Loucy (cell line): ENCODE results near the gene UBQLN1.
"Not testable (repeated sequence)": the region's sequence is repeated elsewhere in the genome, so short reads cannot be mapped to it uniquely, and the experiment has no call there.

ENCODE experiments used
- H2AFZ ChIP-seq: fragments of 200-600 bp; sonication (generic); 2 replicates; pipeline ENCODE4 v1.6.0; 2016; ENCODE audit warnings: antibody characterized with exemption, mild to moderate bottlenecking, low read length, moderate library complexity
- H3F3A ChIP-seq: fragments of 200-600 bp; 2 replicates; pipeline ENCODE4 v1.6.0; 2016; ENCODE audit warnings: antibody characterized with exemption, low read depth, mild to moderate bottlenecking
- H3K27me3 ChIP-seq: fragments of 200-600 bp; sonication (generic); 2 replicates; pipeline ENCODE4 v1.6.1; 2014; ENCODE audit warnings: low read length, mild to moderate bottlenecking; ENCODE audit not compliant: insufficient read depth, poor library complexity, severe bottlenecking
- H3K36me3 ChIP-seq: fragments of 200-600 bp; sonication (generic); 2 replicates; pipeline ENCODE4 v1.6.1; 2016; ENCODE audit warnings: low read length; ENCODE audit not compliant: insufficient read depth
- H3K4me1 ChIP-seq: fragments of 200-600 bp; sonication (generic); 2 replicates; pipeline ENCODE4 v1.5.1; 2014; ENCODE audit warnings: low read length, mild to moderate bottlenecking; ENCODE audit not compliant: insufficient read depth, poor library complexity, severe bottlenecking
- H3K4me2 ChIP-seq: fragments of 200-600 bp; sonication (generic); 2 replicates; pipeline ENCODE4 v1.6.0; 2014; ENCODE audit warnings: antibody characterized with exemption, low read length, low read depth, mild to moderate bottlenecking; ENCODE audit not compliant: poor library complexity, severe bottlenecking
- H3K4me3 ChIP-seq: fragments of 200-600 bp; sonication (generic); 2 replicates; pipeline ENCODE4 v1.5.1; 2014; ENCODE audit warnings: low read length, mild to moderate bottlenecking, mixed read lengths; ENCODE audit not compliant: poor library complexity, severe bottlenecking
- H3K79me2 ChIP-seq: fragments of 200-600 bp; sonication (generic); 2 replicates; pipeline ENCODE4 v1.6.1; 2014; ENCODE audit warnings: low read length; ENCODE audit not compliant: insufficient read depth
- H3K9ac ChIP-seq: fragments of 200-600 bp; sonication (generic); 2 replicates; pipeline ENCODE4 v1.6.0; 2014; ENCODE audit warnings: mild to moderate bottlenecking, low read depth, low read length, moderate library complexity; ENCODE audit not compliant: poor library complexity, severe bottlenecking
- H3K9me2 ChIP-seq: fragments of 200-600 bp; sonication (generic); replicated peaks from 2 replicates; pipeline ENCODE4 v1.6.1; 2016; ENCODE audit warnings: low read depth, low read length, mixed read lengths
- H3K9me3 ChIP-seq: fragments of 200-600 bp; sonication (generic); 2 replicates; pipeline ENCODE4 v1.6.1; 2014; ENCODE audit warnings: mild to moderate bottlenecking, antibody characterized with exemption, low read length, low read depth; ENCODE audit not compliant: insufficient read depth
- H4K20me1 ChIP-seq: fragments of 200-600 bp; sonication (generic); 2 replicates; pipeline ENCODE4 v1.6.0; 2014; ENCODE audit warnings: antibody characterized with exemption, low read length, mild to moderate bottlenecking; ENCODE audit not compliant: insufficient read depth, poor library complexity, severe bottlenecking
- CTCF ChIP-seq: fragments of 200-600 bp; sonication (generic); conservative IDR thresholded peaks from 2 replicates; pipeline ENCODE4 v1.5.1; 2014; ENCODE audit warnings: mild to moderate bottlenecking, antibody characterized with exemption, low read length
- EZH2phosphoT487 ChIP-seq: fragments of 200-600 bp; IDR thresholded peaks from 2 replicates; pipeline ENCODE4 v1.6.1; 2018; ENCODE audit warnings: antibody characterized with exemption, mild to moderate bottlenecking, moderate library complexity, borderline replicate concordance

UBQLN1 gene

GRCh38 chr9:83744206-83744605, 36.4 kb upstream of the UBQLN1 start:
- H3K9ac ChIP-seq, result no peak overlapping the region
- no peaks in the 10 kb centered on the region for H3K9me2 ChIP-seq
- H3K36me3 ChIP-seq, result no peaks in the 10 kb centered on the region; the same call in 1 of the 2 replicates
- H2AFZ ChIP-seq, result no peak overlapping the region
- no peaks in the 10 kb centered on the region for H3K79me2 ChIP-seq
- H3K9me3 ChIP-seq, result no peaks in the 10 kb centered on the region
- H3K4me3 ChIP-seq, result no peak overlapping the region
- no peaks in the 10 kb centered on the region for H3K27me3 ChIP-seq
- H4K20me1 ChIP-seq, result no peaks in the 10 kb centered on the region
- peaks cover 4% of the 10 kb centered on the region for H3K4me1 ChIP-seq
- no peaks in the 10 kb centered on the region for H3F3A ChIP-seq
- TF ChIP-seq EZH2phosphoT487, result no peak
- TF ChIP-seq CTCF, result no peak
- H3K4me2 ChIP-seq, result no peak overlapping the region

GRCh38 chr9:83733739-83734138, 26.0 kb upstream of the UBQLN1 start:
- H3F3A ChIP-seq, result no peaks in the 10 kb centered on the region
- no peaks in the 10 kb centered on the region for H3K79me2 ChIP-seq
- H3K9ac ChIP-seq, result no peak overlapping the region
- H3K4me1 ChIP-seq, result no peaks in the 10 kb centered on the region
- no peak for TF ChIP-seq CTCF
- no peak for TF ChIP-seq EZH2phosphoT487
- H2AFZ ChIP-seq, result no peak overlapping the region
- H4K20me1 ChIP-seq, result no peaks in the 10 kb centered on the region
- no peak overlapping the region for H3K4me2 ChIP-seq
- H3K27me3 ChIP-seq, result no peaks in the 10 kb centered on the region
- no peak overlapping the region for H3K4me3 ChIP-seq
- no peaks in the 10 kb centered on the region for H3K9me3 ChIP-seq
- H3K36me3 ChIP-seq, result 0 out of 2 replicates have a peak, but pooled peaks cover 5% of the 10 kb centered on the region
- no peaks in the 10 kb centered on the region for H3K9me2 ChIP-seq

GRCh38 chr9:83728591-83729368, 21.0 kb upstream of the UBQLN1 start:
- H3K9ac ChIP-seq, H3F3A ChIP-seq, H3K9me3 ChIP-seq, H3K79me2 ChIP-seq, H3K27me3 ChIP-seq, H3K4me3 ChIP-seq, H3K9me2 ChIP-seq, H4K20me1 ChIP-seq, H3K36me3 ChIP-seq, H2AFZ ChIP-seq, H3K4me1 ChIP-seq, H3K4me2 ChIP-seq: not testable (repeated sequence)

GRCh38 chr9:83724436-83724835, 16.7 kb upstream of the UBQLN1 start:
- no peaks in the 10 kb centered on the region for H4K20me1 ChIP-seq
- H2AFZ ChIP-seq, result no peak overlapping the region
- H3K4me3 ChIP-seq, result no peak overlapping the region
- no peak overlapping the region for H3K9ac ChIP-seq
- H3K9me2 ChIP-seq, result no peaks in the 10 kb centered on the region
- no peaks in the 10 kb centered on the region; the same call in 1 of the 2 replicates for H3K9me3 ChIP-seq
- H3F3A ChIP-seq, result no peaks in the 10 kb centered on the region
- no peaks in the 10 kb centered on the region for H3K4me1 ChIP-seq
- H3K36me3 ChIP-seq, result no peaks in the 10 kb centered on the region
- no peaks in the 10 kb centered on the region for H3K27me3 ChIP-seq
- H3K4me2 ChIP-seq, result no peak overlapping the region
- H3K79me2 ChIP-seq, result no peaks in the 10 kb centered on the region
- TF ChIP-seq CTCF, result no peak
- no peak for TF ChIP-seq EZH2phosphoT487
